ENCODE results near the gene CCDC85A.

- TF ChIP-seq CTCF (optimal IDR thresholded peaks at IDR 0.05 in 1 of 3, IDR thresholded peaks at IDR 0.05 in 1 of 3, conservative IDR thresholded peaks at IDR 0.05 in 1 of 3; ENCODE audit: extremely low read depth in 1 of 3, insufficient read depth in 2 of 3, low read length in 3 of 3) = no peak
- TF ChIP-seq EZH2 (IDR thresholded peaks at IDR 0.05; ENCODE audit: low read length) = no peak
These were observed 1.4 kb upstream of the CCDC85A start for GRCh38 chr2:56182420-56182819.

All from keratinocyte (primary cell).